ENCODE results near the gene ZC3H18.

Gene ZC3H18

GRCh38 chr16:88549671-88550245, 20.4 kb upstream of the ZC3H18 start:
- DNase-seq (no peak), ATAC-seq (peak; percentile 11)

DNA sequence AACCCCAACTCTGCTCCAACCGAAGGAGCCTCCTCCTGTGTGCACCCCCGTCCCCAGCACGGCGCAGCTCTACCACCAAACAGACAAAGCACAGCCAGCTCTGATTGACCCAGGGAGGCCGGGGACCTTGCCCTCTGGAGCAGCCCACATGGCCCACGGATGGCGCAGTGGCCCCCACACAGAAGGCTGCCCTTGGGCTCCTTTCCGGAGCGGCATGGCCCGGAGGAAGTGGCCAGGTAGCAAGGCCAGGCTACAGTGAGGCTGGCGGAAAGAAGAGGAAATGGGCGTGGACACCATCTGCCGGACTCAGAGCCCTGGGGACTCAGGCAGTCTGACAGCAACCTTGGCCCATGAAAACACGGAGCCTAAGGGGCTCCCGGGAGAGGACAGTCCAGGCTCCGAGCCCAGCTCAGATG, 19.9 kb upstream of the ZC3H18 start:
- DNase-seq (no peak), ATAC-seq (peak; percentile 48)

DNA sequence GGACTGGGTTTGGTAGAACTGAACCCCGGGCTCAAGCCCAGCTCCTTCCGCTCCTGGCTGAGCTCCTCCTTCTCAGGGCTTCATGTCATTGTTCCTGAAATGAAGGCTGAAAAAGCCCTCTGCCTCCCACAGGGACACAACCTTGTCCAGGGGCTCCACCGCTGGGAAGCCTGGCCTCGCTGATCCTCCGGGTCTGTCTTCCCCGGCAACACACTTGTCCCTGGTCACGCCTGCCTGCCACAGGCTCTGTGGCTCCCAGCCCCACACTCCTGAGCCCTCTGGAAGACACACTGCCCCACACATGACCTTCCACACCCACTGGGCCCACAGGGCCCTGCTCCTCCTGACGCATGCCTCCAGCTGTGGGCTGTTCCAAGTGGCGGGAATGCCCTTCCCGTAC, 18.0 kb upstream of the ZC3H18 start:
- DNase-seq, result no peak
- no peak for ATAC-seq

DNA sequence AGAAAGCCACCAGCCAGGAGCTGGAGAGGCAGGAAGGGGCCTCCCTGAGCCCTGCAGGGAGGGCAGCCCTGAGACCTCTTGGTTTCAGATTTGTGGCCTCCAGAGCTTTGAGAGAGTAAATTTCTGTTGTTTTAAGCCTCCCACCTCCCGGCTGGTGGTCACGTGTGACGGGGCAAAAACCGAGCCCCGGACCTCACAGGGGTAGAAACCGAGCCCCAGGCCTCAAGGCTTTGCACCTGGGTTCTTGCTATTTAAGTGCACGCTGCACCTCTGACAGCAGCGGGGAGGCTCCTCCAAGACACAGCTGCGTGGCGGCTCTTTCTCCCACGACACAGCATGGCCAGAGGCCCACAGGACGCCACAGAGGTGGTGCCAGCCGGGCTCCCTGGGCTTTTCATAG, 17.4 kb upstream of the ZC3H18 start:
- ATAC-seq, result no peak
- no peak for DNase-seq

DNA sequence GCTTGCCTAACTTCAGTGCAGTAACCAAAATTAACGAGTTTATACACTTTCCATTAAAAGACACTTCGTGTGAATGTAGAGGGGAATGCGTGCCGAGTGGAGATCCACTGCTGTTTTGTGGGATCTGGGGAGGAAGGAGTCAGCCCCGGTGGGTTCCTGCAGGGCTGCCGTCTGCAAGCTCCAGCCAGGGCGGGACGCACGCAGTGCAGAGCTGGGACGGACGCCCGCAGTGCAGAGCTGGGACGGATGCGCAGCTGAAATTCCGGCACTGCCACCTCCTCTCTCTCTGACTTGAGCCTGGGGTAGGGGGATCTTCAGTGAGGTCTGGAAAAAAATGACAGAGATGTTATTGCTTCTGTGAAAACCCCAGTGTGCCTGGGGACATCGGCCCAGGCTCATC, 16.5 kb upstream of the ZC3H18 start:
- DNase-seq (no peak), ATAC-seq (no peak)

GRCh38 chr16:88554711-88555264, 15.4 kb upstream of the ZC3H18 start:
- no peak for DNase-seq
- no peak for ATAC-seq

DNA sequence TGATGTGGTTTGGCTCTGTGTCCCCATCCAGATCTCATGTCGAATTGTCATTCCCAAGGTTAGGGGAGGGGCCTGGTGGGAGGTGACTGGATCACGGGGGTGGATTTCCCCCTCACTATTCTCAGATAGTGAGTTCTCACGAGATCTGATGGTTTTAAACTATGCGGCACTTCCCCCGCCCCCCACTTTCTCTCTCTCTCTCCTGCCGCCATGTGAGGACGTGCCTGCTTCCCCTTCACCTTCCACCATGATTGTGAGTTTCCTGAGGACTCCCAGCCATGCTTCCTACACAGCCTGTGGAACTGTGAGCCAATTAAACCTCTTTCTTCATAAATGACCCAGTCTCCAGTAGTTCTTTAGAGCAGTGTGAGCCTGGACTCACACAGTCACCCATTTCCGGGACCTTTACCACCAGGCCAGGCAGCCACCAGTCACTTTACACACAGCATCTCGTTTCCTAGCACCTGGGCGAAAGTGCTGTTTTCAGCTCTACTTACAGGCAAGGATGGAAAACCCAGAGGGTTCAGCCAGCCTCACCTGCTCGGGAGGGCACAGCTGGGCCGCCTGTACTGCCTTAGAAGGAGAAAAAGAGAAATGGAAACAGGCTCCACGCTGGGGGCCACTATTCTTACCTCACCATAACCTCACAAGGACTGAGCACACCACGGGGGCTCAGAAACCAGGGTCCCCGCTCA, 13.8 kb upstream of the ZC3H18 start:
- no peak for ATAC-seq
- no peak for DNase-seq

- DNase-seq (no peak), ATAC-seq (no peak)
These were observed 11.5 kb upstream of the ZC3H18 start for GRCh38 chr16:88558457-88559442.

- DNase-seq (no peak), ATAC-seq (no peak)
These were observed 9.3 kb upstream of the ZC3H18 start for GRCh38 chr16:88560714-88561484.

DNA sequence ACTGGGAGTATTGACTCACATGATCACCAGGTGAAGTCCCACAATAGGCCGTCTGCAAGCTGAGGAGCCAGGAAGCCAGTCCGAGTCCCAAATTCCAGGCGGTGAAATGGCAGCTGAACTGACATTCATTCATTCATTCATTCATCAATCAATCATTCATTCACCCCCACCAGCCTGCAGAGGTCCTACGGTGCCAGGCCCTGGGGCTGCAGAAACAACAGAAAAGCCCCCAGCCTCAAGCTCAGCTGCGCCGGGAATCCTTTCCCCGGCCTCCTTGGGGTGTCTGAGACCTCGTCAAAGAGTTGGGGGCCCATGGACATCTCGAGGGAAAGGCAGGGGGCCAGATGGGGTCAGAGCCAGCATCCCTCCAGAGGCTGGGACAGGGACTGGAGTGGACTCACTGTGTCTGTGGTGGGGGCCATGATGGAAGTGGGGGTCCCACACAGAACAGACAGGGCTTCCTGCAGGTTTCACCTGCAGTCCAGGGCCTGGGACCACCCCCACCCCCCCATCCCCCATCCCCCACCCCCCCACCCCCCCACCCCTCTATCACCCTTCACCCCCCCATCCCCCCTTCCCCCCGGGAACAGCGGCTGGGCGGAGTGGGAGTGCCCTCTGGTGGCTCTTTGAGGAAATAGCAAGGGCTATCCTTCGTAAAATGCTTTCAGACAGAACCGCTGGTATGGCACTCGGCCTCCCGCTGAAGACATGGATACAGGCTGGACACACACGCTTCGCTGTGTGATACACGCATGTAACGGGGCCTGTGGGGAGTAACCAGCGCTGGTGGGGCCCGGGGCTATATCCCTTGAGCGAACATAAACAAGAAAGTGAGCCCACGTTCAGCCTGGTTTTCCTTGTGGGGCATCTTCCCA, 8.5 kb upstream of the ZC3H18 start:
- no peak for ATAC-seq
- DNase-seq, result peak; percentile 60

DNA sequence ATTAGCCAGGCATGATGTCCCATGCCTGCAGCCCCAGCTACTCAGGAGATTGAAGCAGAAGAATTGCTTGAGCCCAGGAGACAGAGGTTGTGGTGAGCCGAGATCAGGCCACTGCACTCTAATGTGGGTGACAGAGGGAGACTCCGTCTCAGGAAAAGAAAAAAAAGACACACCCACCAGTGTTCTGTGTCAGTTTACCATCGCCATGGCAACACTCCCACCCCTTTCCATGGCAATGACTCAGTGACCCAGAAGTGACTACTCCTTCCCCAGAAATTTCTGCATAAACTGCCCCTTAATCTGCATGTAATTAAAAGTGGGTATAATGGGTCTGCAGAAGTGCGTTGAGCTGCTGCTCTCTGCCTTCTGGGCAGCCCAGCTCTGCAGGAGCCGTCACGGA, 4.0 kb upstream of the ZC3H18 start:
- peak; percentile 87 for DNase-seq

GRCh38 chr16:88568710-88569613, 1.2 kb upstream of the ZC3H18 start:
- DNase-seq (no peak), ATAC-seq (no peak)

More for the DNA sequence above, 4.0 kb upstream of the ZC3H18 start:
- peak; percentile 63 for ATAC-seq

DNA sequence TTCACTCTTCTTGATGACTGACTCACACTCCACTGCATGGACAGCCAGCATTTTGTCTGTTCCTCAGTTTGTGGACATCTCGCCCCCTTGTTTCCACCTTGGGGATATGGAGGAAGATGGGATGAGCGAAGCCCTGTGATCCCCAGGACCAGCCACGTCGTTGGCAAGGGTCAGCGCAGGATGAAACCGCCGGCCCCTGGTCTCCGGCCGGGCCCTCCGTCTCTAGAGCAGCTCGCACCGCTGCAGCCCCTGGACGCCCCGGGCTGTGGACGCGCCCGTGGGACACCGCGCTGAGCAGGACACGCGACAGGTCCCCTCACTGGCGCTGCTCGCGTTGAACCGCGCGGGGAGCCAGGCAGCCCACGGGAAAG, 604 bp upstream of the ZC3H18 start:
- no peak for ATAC-seq

GRCh38 chr16:88570691-88571092, 489 bp downstream of the ZC3H18 start:
- DNase-seq (peak; percentile 48), ATAC-seq (peak; percentile 30)

More for the DNA sequence above, 604 bp upstream of the ZC3H18 start:
- DNase-seq, result peak; percentile 19

DNA sequence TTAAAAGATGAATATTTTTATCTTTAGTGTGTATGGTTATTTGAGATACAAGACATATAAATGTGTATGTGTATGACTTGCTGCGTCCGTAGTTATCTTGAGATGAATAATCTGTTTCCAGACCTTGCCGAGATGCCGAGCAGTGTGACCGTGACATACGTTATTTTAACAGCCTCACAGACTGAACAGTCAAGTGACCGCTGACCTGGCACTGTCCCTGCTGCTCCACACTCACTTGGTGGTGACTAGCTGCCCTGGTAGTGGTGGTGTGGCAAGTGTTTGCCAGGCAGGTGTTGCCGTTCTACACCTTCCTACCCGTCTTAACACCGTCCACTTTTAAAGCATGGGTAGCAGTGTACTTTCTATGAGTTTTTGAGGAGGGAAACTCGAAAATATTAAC, 5.0 kb downstream of the ZC3H18 start:
- no peak for DNase-seq

GRCh38 chr16:88576307-88576706, 6.1 kb downstream of the ZC3H18 start:
- no peak for ATAC-seq

More for the DNA sequence above, 5.0 kb downstream of the ZC3H18 start:
- no peak for ATAC-seq

GRCh38 chr16:88577166-88577565, 7.0 kb downstream of the ZC3H18 start:
- ATAC-seq (no peak), DNase-seq (no peak)

More at GRCh38 chr16:88576307-88576706, 6.1 kb downstream of the ZC3H18 start:
- no peak for DNase-seq

DNA sequence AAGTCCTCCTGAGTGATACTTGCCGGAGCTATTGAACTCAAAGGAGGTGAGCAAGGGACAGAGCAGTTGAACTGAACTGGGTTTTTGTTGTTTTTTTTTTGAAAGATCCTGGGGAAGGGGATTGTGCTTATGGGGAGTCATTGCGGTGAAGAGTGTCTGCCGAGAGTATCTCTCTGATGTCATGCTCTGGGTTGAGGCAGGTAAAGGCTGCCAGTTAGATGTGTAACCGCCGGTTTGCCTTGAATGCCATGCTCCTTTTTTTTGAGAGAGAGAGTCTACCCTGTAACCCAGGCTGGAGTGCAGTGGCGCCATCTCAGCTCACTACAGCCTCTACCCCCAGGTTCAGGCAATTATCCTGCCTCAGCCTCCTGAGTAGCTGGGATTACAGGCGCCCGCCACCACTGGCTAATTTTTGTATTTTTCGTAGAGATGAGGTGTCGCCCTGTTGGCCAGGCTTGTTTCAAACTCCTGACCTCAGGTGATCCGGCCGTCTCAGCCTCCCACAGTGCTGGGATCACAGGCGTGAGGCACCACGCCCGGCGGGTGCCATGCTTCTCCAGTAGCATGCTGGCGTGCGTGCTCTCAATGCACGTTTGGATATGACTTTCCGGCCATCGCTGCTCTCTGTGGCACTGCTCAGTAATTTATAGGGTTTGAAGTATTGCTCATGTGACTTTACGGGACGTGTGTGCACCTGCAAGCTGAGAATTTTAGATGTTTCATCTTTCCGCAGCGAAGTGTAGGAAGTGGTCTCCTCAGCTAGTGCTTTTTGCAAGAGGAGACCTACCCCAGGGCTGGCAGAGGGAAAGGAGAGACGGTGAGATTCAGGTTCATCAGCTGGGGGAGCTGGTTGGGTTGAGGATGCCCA, 8.5 kb downstream of the ZC3H18 start:
- no peak for DNase-seq

GRCh38 chr16:88580371-88580770, 10.2 kb downstream of the ZC3H18 start:
- ATAC-seq, result no peak
- no peak for DNase-seq

More for the DNA sequence above, 8.5 kb downstream of the ZC3H18 start:
- no peak for ATAC-seq
